Measurements from ENCODE around the gene PGF. TPM values are rescaled to one million over a fixed set of nuclear protein-coding genes. Genes with fewer than 3 reads are reported as not detected.

PGF gene
- polyA plus RNA-seq, 4 donors, result 1.6 to 14.0 (median 6.9) TPM

- Histone ChIP-seq H3K36me3 (ENCODE audit: control insufficient read depth in 3 of 3, insufficient read depth in 2 of 3, low read depth in 1 of 3, low read length in 3 of 3) (no peaks in the 10 kb centered on the region), H3K4me1 (ENCODE audit: control insufficient read depth in 3 of 3, insufficient read depth in 2 of 3, low read depth in 1 of 3, low read length in 2 of 3) (no peaks in the 10 kb centered on the region)
- FAIRE-seq, result no peak
Measured at GRCh38 chr14:74988993-74989392, 33.6 kb upstream of the PGF start.

GRCh38 chr14:74988131-74988530 lies 32.7 kb upstream of the PGF start:
- no peaks in the 10 kb centered on the region for H3K27me3 ChIP-seq (ENCODE audit: control insufficient read depth in 3 of 3, insufficient read depth in 3 of 3, low read length in 3 of 3)
- H3K36me3 ChIP-seq (ENCODE audit: control insufficient read depth in 3 of 3, insufficient read depth in 2 of 3, low read depth in 1 of 3, low read length in 3 of 3), result no peaks in the 10 kb centered on the region
- no peaks in the 10 kb centered on the region for H3K4me1 ChIP-seq (ENCODE audit: control insufficient read depth in 3 of 3, insufficient read depth in 2 of 3, low read depth in 1 of 3, low read length in 2 of 3)
- H3K4me3 ChIP-seq (ENCODE audit: low read depth in 1 of 3, low read length in 3 of 3), result no peak overlapping the region
- no peak overlapping the region for H3K27ac ChIP-seq (ENCODE audit: low read depth in 1 of 3, low read length in 2 of 3)
- H3K9me3 ChIP-seq (ENCODE audit: control insufficient read depth in 2 of 2, insufficient read depth in 1 of 2, low read depth in 1 of 2, low read length in 1 of 2), result no peaks in the 10 kb centered on the region
- 47 to 68% (median 54%) methylated on average over 4 of the region's 4 CpGs for WGBS, 3 donors
- DNase-seq (no peak), FAIRE-seq (no peak)

More at GRCh38 chr14:74988993-74989392, 33.6 kb upstream of the PGF start:
- WGBS, 3 donors, result 72 to 83% (median 80%) methylated on average over 1 of the region's 1 CpG
- Histone ChIP-seq H3K4me3 (ENCODE audit: low read depth in 1 of 3, low read length in 3 of 3) (no peak overlapping the region), H3K27me3 (ENCODE audit: control insufficient read depth in 3 of 3, insufficient read depth in 3 of 3, low read length in 3 of 3) (no peaks in the 10 kb centered on the region), H3K9me3 (ENCODE audit: control insufficient read depth in 2 of 2, insufficient read depth in 1 of 2, low read depth in 1 of 2, low read length in 1 of 2) (no peaks in the 10 kb centered on the region), H3K27ac (ENCODE audit: low read depth in 1 of 3, low read length in 2 of 3) (no peak overlapping the region)
- no peak for DNase-seq

GRCh38 chr14:74985806-74986205 lies 30.4 kb upstream of the PGF start:
- H3K4me1 ChIP-seq (ENCODE audit: control insufficient read depth in 3 of 3, insufficient read depth in 2 of 3, low read depth in 1 of 3, low read length in 2 of 3), result no peaks in the 10 kb centered on the region
- no peaks in the 10 kb centered on the region for H3K27me3 ChIP-seq (ENCODE audit: control insufficient read depth in 3 of 3, insufficient read depth in 3 of 3, low read length in 3 of 3)
- DNase-seq (no peak), FAIRE-seq (no peak)
- no peak overlapping the region for H3K4me3 ChIP-seq (ENCODE audit: low read depth in 1 of 3, low read length in 3 of 3)
- WGBS, 3 donors, result 91 to 93% (median 92%) methylated on average over 6 of the region's 6 CpGs
- H3K27ac ChIP-seq (ENCODE audit: low read depth in 1 of 3, low read length in 2 of 3), result no peak overlapping the region
- H3K9me3 ChIP-seq (ENCODE audit: control insufficient read depth in 2 of 2, insufficient read depth in 1 of 2, low read depth in 1 of 2, low read length in 1 of 2), result no peaks in the 10 kb centered on the region
- H3K36me3 ChIP-seq (ENCODE audit: control insufficient read depth in 3 of 3, insufficient read depth in 2 of 3, low read depth in 1 of 3, low read length in 3 of 3), result no peaks in the 10 kb centered on the region

- H3K36me3 ChIP-seq (ENCODE audit: control insufficient read depth in 3 of 3, insufficient read depth in 2 of 3, low read depth in 1 of 3, low read length in 3 of 3), result no peaks in the 10 kb centered on the region
- no peaks in the 10 kb centered on the region for H3K9me3 ChIP-seq (ENCODE audit: control insufficient read depth in 2 of 2, insufficient read depth in 1 of 2, low read depth in 1 of 2, low read length in 1 of 2)
- H3K27me3 ChIP-seq (ENCODE audit: control insufficient read depth in 3 of 3, insufficient read depth in 3 of 3, low read length in 3 of 3), result no peaks in the 10 kb centered on the region
- FAIRE-seq, result no peak
- WGBS, 3 donors, result 84 to 91% (median 90%) methylated on average over 6 to 10 of the region's 10 CpGs
- no peaks in the 10 kb centered on the region for H3K4me1 ChIP-seq (ENCODE audit: control insufficient read depth in 3 of 3, insufficient read depth in 2 of 3, low read depth in 1 of 3, low read length in 2 of 3)
- H3K4me3 ChIP-seq (ENCODE audit: low read depth in 1 of 3, low read length in 3 of 3), result no peak overlapping the region
- no peak for DNase-seq
- H3K27ac ChIP-seq (ENCODE audit: low read depth in 1 of 3, low read length in 2 of 3), result no peak overlapping the region
Measured at GRCh38 chr14:74985028-74985310, 29.6 kb upstream of the PGF start.

GRCh38 chr14:74984236-74985027 lies 29.0 kb upstream of the PGF start:
- H3K4me3 ChIP-seq (ENCODE audit: low read depth in 1 of 3, low read length in 3 of 3), result no peak overlapping the region
- H3K27me3 ChIP-seq (ENCODE audit: control insufficient read depth in 3 of 3, insufficient read depth in 3 of 3, low read length in 3 of 3), result no peaks in the 10 kb centered on the region
- no peaks in the 10 kb centered on the region for H3K9me3 ChIP-seq (ENCODE audit: control insufficient read depth in 2 of 2, insufficient read depth in 1 of 2, low read depth in 1 of 2, low read length in 1 of 2)
- H3K4me1 ChIP-seq (ENCODE audit: control insufficient read depth in 3 of 3, insufficient read depth in 2 of 3, low read depth in 1 of 3, low read length in 2 of 3), result no peaks in the 10 kb centered on the region
- FAIRE-seq, result no peak
- H3K27ac ChIP-seq (ENCODE audit: low read depth in 1 of 3, low read length in 2 of 3), result no peak overlapping the region
- WGBS, 3 donors, result 81 to 86% (median 85%) methylated on average over 16 of the region's 16 CpGs
- no peaks in the 10 kb centered on the region for H3K36me3 ChIP-seq (ENCODE audit: control insufficient read depth in 3 of 3, insufficient read depth in 2 of 3, low read depth in 1 of 3, low read length in 3 of 3)
- DNase-seq, result no peak

- Histone ChIP-seq H3K36me3 (ENCODE audit: control insufficient read depth in 3 of 3, insufficient read depth in 2 of 3, low read depth in 1 of 3, low read length in 3 of 3) (no peaks in the 10 kb centered on the region), H3K4me1 (ENCODE audit: control insufficient read depth in 3 of 3, insufficient read depth in 2 of 3, low read depth in 1 of 3, low read length in 2 of 3) (no peaks in the 10 kb centered on the region), H3K27me3 (ENCODE audit: control insufficient read depth in 3 of 3, insufficient read depth in 3 of 3, low read length in 3 of 3) (no peaks in the 10 kb centered on the region), H3K4me3 (ENCODE audit: low read depth in 1 of 3, low read length in 3 of 3) (no peak overlapping the region), H3K9me3 (ENCODE audit: control insufficient read depth in 2 of 2, insufficient read depth in 1 of 2, low read depth in 1 of 2, low read length in 1 of 2) (no peaks in the 10 kb centered on the region), H3K27ac (ENCODE audit: low read depth in 1 of 3, low read length in 2 of 3) (no peak overlapping the region)
- WGBS, 3 donors, result 87 to 97% (median 94%) methylated on average over 1 of the region's 1 CpG
- DNase-seq (no peak), FAIRE-seq (no peak)
Measured at GRCh38 chr14:74983343-74983742, 27.9 kb upstream of the PGF start.

GRCh38 chr14:74982661-74983060 lies 27.3 kb upstream of the PGF start:
- H3K27me3 ChIP-seq (ENCODE audit: control insufficient read depth in 3 of 3, insufficient read depth in 3 of 3, low read length in 3 of 3), result no peaks in the 10 kb centered on the region
- no peak overlapping the region for H3K27ac ChIP-seq (ENCODE audit: low read depth in 1 of 3, low read length in 2 of 3)
- WGBS, 3 donors, result 85 to 87% (median 85%) methylated on average over 4 of the region's 4 CpGs
- H3K4me3 ChIP-seq (ENCODE audit: low read depth in 1 of 3, low read length in 3 of 3), result no peak overlapping the region
- no peaks in the 10 kb centered on the region for H3K9me3 ChIP-seq (ENCODE audit: control insufficient read depth in 2 of 2, insufficient read depth in 1 of 2, low read depth in 1 of 2, low read length in 1 of 2)
- H3K36me3 ChIP-seq (ENCODE audit: control insufficient read depth in 3 of 3, insufficient read depth in 2 of 3, low read depth in 1 of 3, low read length in 3 of 3), result no peaks in the 10 kb centered on the region
- no peaks in the 10 kb centered on the region for H3K4me1 ChIP-seq (ENCODE audit: control insufficient read depth in 3 of 3, insufficient read depth in 2 of 3, low read depth in 1 of 3, low read length in 2 of 3)
- DNase-seq (no peak), FAIRE-seq (no peak)

- 82 to 89% (median 83%) methylated on average over 5 of the region's 5 CpGs for WGBS, 3 donors
- Histone ChIP-seq H3K36me3 (ENCODE audit: control insufficient read depth in 3 of 3, insufficient read depth in 2 of 3, low read depth in 1 of 3, low read length in 3 of 3) (no peaks in the 10 kb centered on the region), H3K9me3 (ENCODE audit: control insufficient read depth in 2 of 2, insufficient read depth in 1 of 2, low read depth in 1 of 2, low read length in 1 of 2) (no peaks in the 10 kb centered on the region), H3K27ac (ENCODE audit: low read depth in 1 of 3, low read length in 2 of 3) (no peak overlapping the region), H3K4me1 (ENCODE audit: control insufficient read depth in 3 of 3, insufficient read depth in 2 of 3, low read depth in 1 of 3, low read length in 2 of 3) (no peaks in the 10 kb centered on the region), H3K27me3 (ENCODE audit: control insufficient read depth in 3 of 3, insufficient read depth in 3 of 3, low read length in 3 of 3) (no peaks in the 10 kb centered on the region), H3K4me3 (ENCODE audit: low read depth in 1 of 3, low read length in 3 of 3) (no peak overlapping the region)
- no peak for FAIRE-seq
- DNase-seq, result no peak
Measured at GRCh38 chr14:74981833-74982232, 26.4 kb upstream of the PGF start.

- no peak overlapping the region for H3K27ac ChIP-seq (ENCODE audit: low read depth in 1 of 3, low read length in 2 of 3)
- FAIRE-seq, result no peak
- WGBS, 3 donors, result 87 to 94% (median 90%) methylated on average over 9 of the region's 9 CpGs
- no peaks in the 10 kb centered on the region for H3K4me1 ChIP-seq (ENCODE audit: control insufficient read depth in 3 of 3, insufficient read depth in 2 of 3, low read depth in 1 of 3, low read length in 2 of 3)
- no peaks in the 10 kb centered on the region for H3K36me3 ChIP-seq (ENCODE audit: control insufficient read depth in 3 of 3, insufficient read depth in 2 of 3, low read depth in 1 of 3, low read length in 3 of 3)
- no peaks in the 10 kb centered on the region for H3K9me3 ChIP-seq (ENCODE audit: control insufficient read depth in 2 of 2, insufficient read depth in 1 of 2, low read depth in 1 of 2, low read length in 1 of 2)
- DNase-seq, result no peak
- no peak overlapping the region for H3K4me3 ChIP-seq (ENCODE audit: low read depth in 1 of 3, low read length in 3 of 3)
- no peaks in the 10 kb centered on the region for H3K27me3 ChIP-seq (ENCODE audit: control insufficient read depth in 3 of 3, insufficient read depth in 3 of 3, low read length in 3 of 3)
Measured at GRCh38 chr14:74981462-74981782, 26.0 kb upstream of the PGF start.

Measured in small intestine (tissue), 7 donors.